NCI-H226 (cell line): ENCODE data around the gene FSTL4.
"Not testable (repeated sequence)": the region's sequence is repeated elsewhere in the genome, so short reads cannot be mapped to it uniquely, and the experiment has no call there.

Experiments
- DNase-seq: peaks from one replicate; pipeline ENCODE4 v3.0.0-alpha.2; 2015

Gene FSTL4

GRCh38 chr5:133453084-133453780, 159.1 kb downstream of the FSTL4 start:
- DNase-seq: no peak

- no peak for DNase-seq
Observed at GRCh38 chr5:133451926-133452325, 160.4 kb downstream of the FSTL4 start.

DNA sequence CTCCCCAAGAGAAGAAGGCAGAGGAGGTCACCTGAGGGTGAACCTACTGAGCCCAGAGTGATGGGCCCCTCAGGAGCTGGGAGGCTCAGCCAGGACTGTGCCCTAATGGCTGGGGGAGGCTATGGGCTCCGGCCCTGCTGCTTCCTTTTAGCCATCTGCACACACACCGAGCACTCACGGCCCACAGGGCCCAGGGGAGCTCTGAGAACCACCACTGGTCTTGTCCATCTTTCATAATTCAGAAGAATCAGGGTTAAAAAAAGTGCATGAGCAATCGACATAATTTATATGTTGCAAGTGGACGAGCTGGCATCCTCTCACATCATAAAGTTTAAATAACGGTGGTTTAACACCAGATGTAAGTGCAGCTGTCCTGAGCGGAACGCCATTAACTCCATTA, 162.1 kb downstream of the FSTL4 start:
- DNase-seq: no peak

- no peak for DNase-seq
Observed at GRCh38 chr5:133449181-133449580, 163.2 kb downstream of the FSTL4 start.

DNA sequence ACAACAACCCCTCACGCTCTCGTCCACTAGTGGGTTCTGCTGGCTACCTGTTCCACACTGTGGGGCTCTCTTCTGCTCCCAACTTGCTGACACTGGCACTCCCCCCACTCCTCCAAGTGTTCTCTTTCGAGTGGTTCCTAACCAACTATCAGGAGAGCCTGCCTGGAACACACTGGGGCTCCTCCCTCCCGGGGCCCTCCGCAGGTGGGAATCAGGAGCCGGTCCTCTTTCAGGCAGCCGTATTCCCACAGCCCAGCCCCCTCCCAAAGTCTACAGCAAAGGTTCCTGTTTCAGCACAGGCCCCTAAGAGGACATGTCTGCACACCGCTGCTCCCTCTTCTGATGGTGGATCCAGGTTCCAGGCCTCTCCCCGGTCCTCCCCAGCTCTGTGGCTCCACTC, 165.9 kb downstream of the FSTL4 start:
- no peak for DNase-seq

DNA sequence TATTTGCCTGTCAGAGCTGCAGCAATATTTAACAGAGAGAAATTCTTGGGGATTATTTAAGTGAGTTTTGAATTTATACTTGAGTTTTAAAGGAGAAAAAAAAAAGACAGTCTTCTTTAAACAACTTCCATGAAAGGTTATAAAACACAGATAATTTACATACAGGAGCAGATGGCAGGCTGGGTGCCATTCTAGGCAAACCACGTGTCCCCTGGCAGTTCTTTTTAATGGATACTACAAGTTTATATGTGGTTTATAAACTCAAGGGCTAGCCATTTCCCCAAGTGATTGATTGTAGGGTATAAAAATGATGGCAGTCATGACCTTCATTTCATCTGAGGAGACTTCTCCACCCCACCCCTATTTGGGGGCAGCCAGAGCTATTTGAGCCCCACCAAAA, 166.6 kb downstream of the FSTL4 start:
- DNase-seq: no peak

- DNase-seq: not testable (repeated sequence)
Observed at GRCh38 chr5:133445204-133445603, 167.1 kb downstream of the FSTL4 start.

GRCh38 chr5:133444711-133445110, 167.6 kb downstream of the FSTL4 start:
- DNase-seq: no peak

- DNase-seq: no peak
Observed at GRCh38 chr5:133441166-133441815, 171.1 kb downstream of the FSTL4 start.

DNA sequence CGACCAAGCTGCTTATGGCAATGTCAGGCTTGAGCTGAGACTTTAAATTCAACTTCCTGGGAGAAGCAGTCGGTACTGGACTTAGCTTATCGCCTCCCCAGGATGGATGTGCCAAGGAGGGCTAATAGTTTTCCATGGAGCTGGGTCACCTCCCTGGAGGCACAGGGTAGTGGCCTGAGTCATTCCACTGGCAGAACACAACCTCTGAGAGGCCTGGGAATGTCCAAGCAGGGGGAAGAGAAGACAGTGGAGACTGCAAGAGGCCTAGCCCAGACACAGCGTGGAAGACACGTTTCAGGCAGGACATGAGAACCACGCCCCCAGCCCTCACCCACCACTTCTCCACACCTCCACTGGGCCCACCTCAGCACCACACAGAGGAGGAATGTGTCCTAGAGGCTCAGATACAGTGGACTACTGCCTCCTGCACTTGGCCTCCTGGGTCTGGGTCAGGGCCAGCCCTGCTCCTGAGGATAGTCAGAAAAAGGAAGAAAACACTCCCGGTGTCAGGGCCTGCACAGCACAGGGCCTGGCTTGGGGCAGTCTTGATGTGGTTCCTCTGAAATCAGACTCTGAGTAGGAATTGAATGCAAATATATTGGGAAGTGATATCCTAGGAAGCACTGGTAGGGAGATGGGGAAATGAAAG, 171.8 kb downstream of the FSTL4 start:
- no peak for DNase-seq

DNA sequence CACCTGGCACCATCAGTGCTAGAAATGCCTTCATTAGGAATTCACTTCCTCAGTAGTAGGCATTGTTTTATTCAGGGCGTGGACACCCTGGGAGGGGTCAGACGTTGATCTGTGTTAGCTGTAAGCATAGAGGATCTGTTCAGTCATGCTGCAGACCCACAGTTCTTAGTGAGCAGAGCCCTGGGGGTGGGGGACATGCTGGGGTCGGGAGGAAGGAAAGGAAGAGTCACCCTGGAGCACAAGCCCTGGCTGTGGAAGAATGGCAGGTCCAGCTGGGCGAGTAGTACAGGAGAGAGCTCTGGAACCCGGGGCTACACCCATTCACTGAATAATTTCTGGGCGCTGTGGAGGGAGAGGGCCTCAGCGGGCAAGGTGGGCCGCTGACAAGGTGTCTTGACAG, 172.5 kb downstream of the FSTL4 start:
- no peak for DNase-seq

DNA sequence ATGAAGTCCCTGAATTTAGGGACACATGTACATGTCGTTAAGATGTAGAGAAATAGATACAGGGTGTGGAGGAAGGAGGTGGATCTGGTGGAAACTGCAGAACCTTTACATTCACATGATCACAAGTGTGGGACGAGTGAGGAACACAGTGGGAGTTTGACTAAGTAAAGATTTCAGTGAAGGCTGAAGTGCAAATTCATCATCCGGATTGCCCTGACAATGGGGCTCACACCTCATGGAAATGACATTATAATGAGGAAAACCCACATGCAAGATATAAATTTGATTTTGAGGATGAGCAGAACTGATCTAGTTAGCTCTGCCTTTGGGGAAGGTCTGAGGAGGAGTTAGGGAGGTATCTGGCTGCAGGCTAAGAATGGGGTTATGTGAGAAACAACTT, 173.9 kb downstream of the FSTL4 start:
- DNase-seq: no peak

- DNase-seq: no peak
Observed at GRCh38 chr5:133434336-133434735, 178.0 kb downstream of the FSTL4 start.

DNA sequence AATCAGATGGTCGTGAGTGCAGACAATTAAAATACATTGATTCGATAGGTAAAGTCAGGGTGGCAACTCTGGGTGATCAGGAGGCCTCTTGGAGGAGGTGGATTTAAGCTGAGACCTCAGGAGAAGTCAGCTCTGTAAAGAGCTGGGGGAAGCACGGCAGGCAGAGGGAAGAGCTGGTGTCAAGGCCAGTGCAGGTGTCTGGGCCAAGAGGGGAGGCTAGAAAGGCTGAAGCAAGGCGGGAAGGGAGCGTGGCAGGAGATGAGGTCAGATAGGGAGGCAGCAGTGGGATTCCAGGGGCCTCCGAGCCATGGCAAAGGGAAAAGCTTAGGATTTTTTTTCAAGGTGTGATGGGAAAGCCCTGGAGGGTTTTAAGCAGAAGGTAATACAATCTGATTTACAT, 178.7 kb downstream of the FSTL4 start:
- DNase-seq: no peak

DNA sequence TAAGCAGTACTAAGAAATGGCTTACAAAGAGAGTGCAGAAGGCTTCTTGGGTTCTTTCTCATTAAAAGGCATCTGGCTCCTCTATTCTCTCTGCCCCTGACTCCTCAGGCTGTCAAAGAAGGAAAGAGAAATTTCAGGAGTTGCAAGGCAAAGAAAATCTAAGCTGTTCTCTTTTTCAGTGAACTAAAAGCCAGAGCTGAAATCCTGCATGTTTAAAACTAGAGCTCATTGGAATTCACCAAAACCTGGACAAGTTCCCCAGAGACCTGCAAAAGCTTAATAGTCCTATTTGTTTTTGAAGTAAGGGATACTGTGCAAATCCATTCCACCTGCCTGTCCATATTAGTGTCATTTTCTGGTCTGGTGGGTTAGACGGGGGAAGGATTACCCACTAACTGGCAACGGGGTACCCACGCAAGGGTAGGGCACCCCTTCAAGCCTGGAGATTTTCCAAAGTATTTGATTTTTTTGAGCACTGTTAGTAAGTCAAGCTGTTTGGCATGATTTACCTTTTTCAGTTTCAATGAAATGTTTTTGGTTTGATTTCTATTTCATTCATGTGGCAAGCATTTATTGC, 179.3 kb downstream of the FSTL4 start:
- no peak for DNase-seq

DNA sequence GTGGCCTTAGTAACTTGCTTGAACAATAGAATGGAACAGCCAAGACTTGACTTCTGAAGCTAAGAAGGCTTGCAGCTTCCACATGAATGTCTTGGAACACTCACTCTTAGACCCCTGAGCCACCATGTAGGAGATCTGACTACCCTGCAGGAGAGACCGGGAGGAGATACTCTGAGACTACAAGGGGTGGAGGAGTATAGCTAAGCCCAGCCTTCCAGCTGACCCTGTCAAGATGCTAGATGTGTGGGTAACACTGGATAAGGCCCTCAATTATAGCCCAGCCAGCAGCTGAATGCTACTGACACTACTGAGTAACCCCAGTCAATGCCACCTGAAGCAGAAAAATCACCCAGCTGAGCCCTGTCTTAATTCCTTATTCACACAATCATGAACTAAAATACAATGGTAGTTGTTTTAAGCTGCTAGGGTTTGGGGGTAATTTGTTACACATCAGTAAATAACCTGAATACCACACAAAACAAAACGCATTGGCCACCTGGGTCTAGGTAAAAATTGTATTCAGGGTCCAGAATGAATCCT, 180.9 kb downstream of the FSTL4 start:
- DNase-seq: no peak

- DNase-seq: no peak
Observed at GRCh38 chr5:133430095-133430494, 182.2 kb downstream of the FSTL4 start.

DNA sequence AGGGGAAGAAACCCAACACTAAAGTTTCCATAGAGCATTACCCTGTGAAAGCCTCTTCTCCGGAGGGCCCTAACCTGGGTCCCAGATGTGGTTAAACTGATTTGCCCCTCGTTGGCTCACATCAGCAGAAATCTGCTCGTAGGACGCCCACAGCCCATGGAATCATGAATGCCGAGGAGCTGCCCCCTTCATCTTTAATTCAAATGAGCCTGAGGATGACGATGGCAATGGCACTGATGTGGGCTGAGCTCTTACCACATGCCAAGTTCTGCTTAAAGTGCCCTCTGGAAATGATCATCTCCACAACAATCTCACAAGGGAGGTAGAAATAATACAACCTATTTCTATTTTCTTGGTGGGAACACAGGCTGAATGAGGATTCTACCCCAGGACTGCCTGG, 183.3 kb downstream of the FSTL4 start:
- no peak for DNase-seq

DNA sequence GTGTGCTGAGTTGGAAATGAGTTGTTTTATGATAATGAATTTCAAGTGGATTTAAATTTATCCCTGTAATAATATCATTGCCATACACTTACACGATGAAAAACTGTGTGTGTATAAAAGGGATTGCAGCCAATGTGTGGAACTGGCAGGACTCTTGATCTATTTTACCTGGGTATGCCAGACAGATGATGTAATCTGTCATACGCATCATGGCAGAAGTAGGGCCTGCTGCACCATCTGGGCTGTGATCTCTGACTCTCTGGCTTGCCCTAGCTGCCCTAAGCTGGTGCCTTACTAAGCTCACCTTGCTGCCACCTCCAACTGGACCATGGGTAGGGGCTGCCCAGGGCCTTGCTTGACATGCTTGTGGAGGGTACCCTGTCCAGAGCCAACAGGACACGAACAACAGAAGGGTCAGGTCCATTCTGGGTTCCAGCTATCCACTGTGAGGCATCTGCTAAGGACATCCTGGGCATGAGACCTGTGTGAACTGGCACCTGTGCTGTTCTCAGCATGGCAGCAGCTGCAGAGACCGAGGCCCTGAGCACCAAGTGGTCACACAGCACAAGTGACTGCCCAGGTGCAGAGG, 184.2 kb downstream of the FSTL4 start:
- DNase-seq: no peak

GRCh38 chr5:133427121-133427777, 185.1 kb downstream of the FSTL4 start:
- DNase-seq: no peak

GRCh38 chr5:133426264-133426663, 186.1 kb downstream of the FSTL4 start:
- DNase-seq: no peak

GRCh38 chr5:133425764-133426163, 186.6 kb downstream of the FSTL4 start:
- no peak for DNase-seq

DNA sequence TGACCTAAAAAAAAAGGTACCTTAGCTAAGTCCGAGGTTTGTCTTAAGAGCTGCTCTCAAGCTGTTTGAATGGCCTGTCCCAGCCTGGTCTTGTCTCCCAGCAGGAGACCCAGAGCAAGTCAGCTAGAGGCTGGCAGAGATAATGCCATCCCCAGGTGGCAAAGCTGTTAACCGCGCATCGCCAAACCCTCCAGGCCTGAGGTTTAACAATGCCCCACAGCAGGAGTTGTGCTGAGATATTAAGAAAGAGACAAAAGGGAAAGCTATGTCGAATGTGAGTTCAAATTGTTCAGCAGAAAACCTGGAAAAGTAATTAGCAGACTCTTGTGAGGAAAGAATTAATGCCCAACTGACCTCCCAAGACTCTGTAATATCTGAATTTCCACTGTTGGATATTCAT, 187.1 kb downstream of the FSTL4 start:
- no peak for DNase-seq
